ENCODE data around the gene MS4A8.
"Not testable (repeated sequence)": the region's sequence is repeated elsewhere in the genome, so short reads cannot be mapped to it uniquely, and the experiment has no call there.

The MS4A8 gene

DNA sequence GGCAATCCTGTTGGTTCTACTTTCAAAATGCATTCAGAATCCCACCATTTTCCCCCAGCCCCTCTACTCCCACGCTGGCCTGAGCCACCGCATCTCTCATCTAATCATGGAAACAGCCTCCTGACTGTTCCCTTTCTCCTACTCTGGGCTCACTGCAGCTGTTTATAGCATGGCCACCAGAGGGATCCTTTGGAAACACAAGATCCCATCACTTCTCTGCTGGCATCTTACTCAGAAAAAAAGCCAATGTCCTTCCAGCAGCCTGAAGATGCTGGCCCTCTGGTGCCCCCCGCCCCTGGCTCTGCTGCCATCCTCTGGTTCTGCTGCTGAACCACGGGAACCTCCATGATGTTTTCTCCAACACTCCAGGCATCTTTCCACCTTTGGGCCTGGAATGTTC lies 11.1 kb downstream of the MS4A8 start:
- Histone ChIP-seq H2AFZ (no peak overlapping the region), H3K4me2 (ENCODE audit: low read length) (no peak overlapping the region), H3K4me1 (no peaks in the 10 kb centered on the region), H3K4me3 (ENCODE audit: low read depth, low read length) (no peak overlapping the region), H3K9ac (no peak overlapping the region), H3K27me3 (ENCODE audit: control insufficient read depth, insufficient read depth, low read length) (no peaks in the 10 kb centered on the region), H3K27ac (no peak overlapping the region), H3K9me3 (ENCODE audit: control insufficient read depth, low read length) (no peaks in the 10 kb centered on the region), H3K79me2 (no peaks in the 10 kb centered on the region), H3K36me3 (ENCODE audit: control insufficient read depth, insufficient read depth, low read length) (no peaks in the 10 kb centered on the region)
- TF ChIP-seq, protein P1, sequence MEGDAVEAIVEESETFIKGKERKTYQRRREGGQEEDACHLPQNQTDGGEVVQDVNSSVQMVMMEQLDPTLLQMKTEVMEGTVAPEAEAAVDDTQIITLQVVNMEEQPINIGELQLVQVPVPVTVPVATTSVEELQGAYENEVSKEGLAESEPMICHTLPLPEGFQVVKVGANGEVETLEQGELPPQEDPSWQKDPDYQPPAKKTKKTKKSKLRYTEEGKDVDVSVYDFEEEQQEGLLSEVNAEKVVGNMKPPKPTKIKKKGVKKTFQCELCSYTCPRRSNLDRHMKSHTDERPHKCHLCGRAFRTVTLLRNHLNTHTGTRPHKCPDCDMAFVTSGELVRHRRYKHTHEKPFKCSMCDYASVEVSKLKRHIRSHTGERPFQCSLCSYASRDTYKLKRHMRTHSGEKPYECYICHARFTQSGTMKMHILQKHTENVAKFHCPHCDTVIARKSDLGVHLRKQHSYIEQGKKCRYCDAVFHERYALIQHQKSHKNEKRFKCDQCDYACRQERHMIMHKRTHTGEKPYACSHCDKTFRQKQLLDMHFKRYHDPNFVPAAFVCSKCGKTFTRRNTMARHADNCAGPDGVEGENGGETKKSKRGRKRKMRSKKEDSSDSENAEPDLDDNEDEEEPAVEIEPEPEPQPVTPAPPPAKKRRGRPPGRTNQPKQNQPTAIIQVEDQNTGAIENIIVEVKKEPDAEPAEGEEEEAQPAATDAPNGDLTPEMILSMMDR (IDR thresholded peaks at IDR 0.05): no peak

DNA sequence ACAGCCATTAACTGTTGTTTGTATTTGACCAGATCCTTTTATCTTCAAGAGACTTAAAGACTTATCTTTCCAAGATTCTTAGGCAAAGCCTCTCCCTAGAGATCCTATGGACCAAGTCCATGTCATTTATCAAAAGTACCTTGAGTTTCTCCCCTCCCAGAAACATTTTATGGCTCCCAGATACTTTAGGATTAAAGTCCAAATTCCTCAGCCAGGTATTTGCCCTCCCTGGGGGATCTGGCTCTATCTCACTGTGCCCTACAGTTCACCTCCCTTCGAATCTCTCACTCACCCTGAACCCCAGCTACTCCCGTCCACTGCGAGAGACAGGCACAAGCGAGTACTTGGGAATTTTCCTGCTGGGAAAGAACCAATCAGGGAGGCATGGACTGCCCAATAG lies 11.9 kb downstream of the MS4A8 start:
- TF ChIP-seq, protein P1 (IDR thresholded peaks at IDR 0.05): no peak
- Histone ChIP-seq H2AFZ (no peak overlapping the region), H3K9me3 (ENCODE audit: control insufficient read depth, low read length) (no peaks in the 10 kb centered on the region), H3K4me1 (no peaks in the 10 kb centered on the region), H3K27ac (no peak overlapping the region), H3K4me2 (ENCODE audit: low read length) (no peak overlapping the region), H3K27me3 (ENCODE audit: control insufficient read depth, insufficient read depth, low read length) (no peaks in the 10 kb centered on the region), H3K9ac (no peak overlapping the region), H3K36me3 (ENCODE audit: control insufficient read depth, insufficient read depth, low read length) (no peaks in the 10 kb centered on the region), H3K4me3 (ENCODE audit: low read depth, low read length) (no peak overlapping the region), H3K79me2 (no peaks in the 10 kb centered on the region)

DNA sequence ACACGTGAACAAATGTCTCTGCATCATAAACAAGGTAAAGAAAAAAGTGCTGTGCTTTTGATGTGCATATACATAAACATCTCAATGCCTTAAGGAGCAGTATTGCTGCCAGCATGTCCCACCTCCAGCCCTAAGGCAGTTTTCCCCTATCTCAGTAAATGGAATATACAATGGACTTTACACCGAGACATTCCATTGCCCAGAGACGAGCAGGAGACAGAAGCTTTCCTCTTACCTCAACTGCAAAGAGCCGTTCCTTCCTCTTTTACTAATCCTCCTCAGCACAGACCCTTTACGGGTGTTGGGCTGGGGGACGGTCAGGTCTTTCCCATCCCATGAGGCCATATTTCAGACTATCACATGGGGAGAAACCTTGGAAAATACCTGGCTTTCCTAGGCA lies 14.0 kb downstream of the MS4A8 start:
- H3K27ac ChIP-seq; H3K4me3 ChIP-seq (ENCODE audit: low read depth, low read length); H3K9me3 ChIP-seq (ENCODE audit: control insufficient read depth, low read length); H3K79me2 ChIP-seq; H3K4me2 ChIP-seq (ENCODE audit: low read length); H3K9ac ChIP-seq; H3K27me3 ChIP-seq (ENCODE audit: control insufficient read depth, insufficient read depth, low read length); H3K36me3 ChIP-seq (ENCODE audit: control insufficient read depth, insufficient read depth, low read length); H2AFZ ChIP-seq; H3K4me1 ChIP-seq: not testable (repeated sequence)

DNA sequence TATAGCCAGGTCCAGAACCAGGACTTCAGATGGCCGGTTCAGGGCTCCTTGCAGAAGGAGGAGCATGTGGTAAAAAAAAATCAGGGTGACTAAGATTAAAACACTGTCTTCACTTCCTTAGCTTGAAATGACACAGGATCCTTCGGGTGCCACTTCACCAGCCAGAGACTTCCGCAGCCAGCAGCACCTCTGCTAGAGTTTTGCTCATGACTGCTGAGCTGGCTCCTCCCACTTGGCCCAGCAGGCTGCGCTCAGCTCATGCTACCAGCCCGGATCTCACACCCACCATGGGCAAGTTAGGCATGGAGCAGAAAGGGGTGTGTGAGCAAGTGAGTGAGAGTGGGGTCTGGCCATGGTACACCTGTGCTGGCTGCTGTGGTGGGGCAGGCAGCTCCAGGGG lies 18.5 kb downstream of the MS4A8 start:
- H3K27ac ChIP-seq: no peak overlapping the region
- H2AFZ ChIP-seq: no peak overlapping the region
- no peak overlapping the region for H3K4me2 ChIP-seq (ENCODE audit: low read length)
- H3K27me3 ChIP-seq (ENCODE audit: control insufficient read depth, insufficient read depth, low read length): no peaks in the 10 kb centered on the region
- TF ChIP-seq, protein P1 (IDR thresholded peaks at IDR 0.05): no peak
- no peak overlapping the region for H3K4me3 ChIP-seq (ENCODE audit: low read depth, low read length)
- H3K36me3 ChIP-seq (ENCODE audit: control insufficient read depth, insufficient read depth, low read length): no peaks in the 10 kb centered on the region
- H3K4me1 ChIP-seq: no peaks in the 10 kb centered on the region
- H3K79me2 ChIP-seq: no peaks in the 10 kb centered on the region
- H3K9me3 ChIP-seq (ENCODE audit: control insufficient read depth, low read length): no peaks in the 10 kb centered on the region
- H3K9ac ChIP-seq: no peak overlapping the region

DNA sequence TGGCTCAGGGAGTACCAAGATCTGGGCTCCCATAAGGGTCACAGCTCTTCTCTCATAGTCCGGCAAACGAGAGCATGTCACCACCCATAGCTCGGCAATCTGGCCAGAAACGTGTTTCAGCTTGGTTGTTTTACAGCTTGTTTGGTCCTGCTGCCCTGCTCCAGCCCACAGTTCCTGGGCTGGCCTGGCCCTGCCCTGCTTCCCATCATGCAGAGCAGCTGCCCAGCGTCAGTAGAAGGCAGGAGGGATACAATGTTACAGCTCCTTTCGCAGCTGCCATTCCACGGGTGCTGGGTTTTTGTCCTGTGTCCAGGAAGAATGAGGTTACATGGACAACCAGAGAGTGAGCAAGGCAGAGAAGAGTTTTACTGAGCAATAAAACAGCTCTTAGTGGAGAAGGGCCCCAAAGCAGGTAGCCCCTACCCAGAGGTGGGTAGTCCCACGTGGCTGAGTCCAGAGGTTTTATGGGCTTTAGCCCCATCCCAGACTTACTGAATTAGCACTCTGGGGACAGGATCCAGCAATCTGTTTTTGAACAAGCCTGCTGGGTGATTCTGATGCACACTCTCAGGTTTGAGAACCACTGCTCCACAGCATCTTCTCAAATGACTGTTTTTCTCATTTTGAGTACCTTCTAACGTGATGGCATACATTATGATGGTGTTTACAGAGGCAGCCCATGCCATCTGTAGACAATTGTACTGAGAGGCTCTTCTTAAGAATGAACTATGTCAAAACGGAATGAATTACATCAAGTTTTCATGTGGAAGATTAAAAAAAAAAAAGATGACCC lies 19.3 kb downstream of the MS4A8 start:
- no peaks in the 10 kb centered on the region for H3K4me1 ChIP-seq
- TF ChIP-seq, protein P1 (IDR thresholded peaks at IDR 0.05): no peak
- no peaks in the 10 kb centered on the region for H3K79me2 ChIP-seq
- H2AFZ ChIP-seq: no peak overlapping the region
- H3K9ac ChIP-seq: no peak overlapping the region
- no peaks in the 10 kb centered on the region for H3K27me3 ChIP-seq (ENCODE audit: control insufficient read depth, insufficient read depth, low read length)
- H3K36me3 ChIP-seq (ENCODE audit: control insufficient read depth, insufficient read depth, low read length): no peaks in the 10 kb centered on the region
- no peak overlapping the region for H3K4me2 ChIP-seq (ENCODE audit: low read length)
- H3K4me3 ChIP-seq (ENCODE audit: low read depth, low read length): no peak overlapping the region
- H3K27ac ChIP-seq: no peak overlapping the region
- no peaks in the 10 kb centered on the region for H3K9me3 ChIP-seq (ENCODE audit: control insufficient read depth, low read length)
